Kidney capillary endothelial cell (primary cell): ENCODE data around the gene ALS2.
"Not testable (repeated sequence)": the region's sequence is repeated elsewhere in the genome, so short reads cannot be mapped to it uniquely, and the experiment has no call there.

Experiments used
- DNase-seq: peaks from one replicate; pipeline ENCODE4 v3.0.0-alpha.2; 2018; ENCODE audit warnings: low spot score

Gene ALS2

DNA sequence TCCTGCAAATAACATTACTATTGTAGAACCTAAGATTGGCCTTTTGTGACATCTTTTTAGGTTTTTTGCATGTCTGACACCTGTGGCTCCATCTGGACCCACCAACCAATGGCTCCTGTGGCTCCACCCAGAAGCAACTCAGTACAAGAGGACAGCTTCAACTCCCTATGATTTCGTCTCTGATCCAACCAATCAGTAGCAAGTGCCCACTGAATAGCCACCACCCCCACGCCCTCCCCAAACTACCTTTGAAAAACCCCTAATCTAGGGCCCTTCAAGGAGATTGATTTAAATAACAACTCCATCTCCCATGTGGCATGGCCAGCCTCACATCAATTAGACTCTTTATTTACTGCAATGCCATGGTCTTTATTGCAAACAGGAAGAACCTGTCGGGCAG lies 105.9 kb downstream of the ALS2 start:
- no peak for DNase-seq

DNA sequence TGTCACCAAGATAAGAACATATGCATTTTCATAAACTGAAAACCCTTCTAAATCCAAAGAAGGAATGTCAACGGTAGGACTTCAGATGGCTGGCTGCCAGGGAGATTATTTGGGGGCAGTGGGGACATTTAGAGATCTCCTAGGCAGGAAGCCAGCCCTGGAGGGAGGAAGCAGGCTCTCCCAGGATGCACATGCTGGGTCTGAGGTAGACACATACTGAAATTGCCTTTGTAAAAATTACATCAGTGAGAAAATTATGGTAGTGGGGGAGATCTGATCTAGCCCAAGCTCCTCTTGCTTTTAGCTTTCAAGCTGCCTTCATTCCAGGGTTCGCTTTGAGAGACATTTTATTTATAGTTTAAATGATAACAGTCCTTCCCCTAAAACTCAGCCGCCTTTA lies 106.4 kb downstream of the ALS2 start:
- no peak for DNase-seq

DNA sequence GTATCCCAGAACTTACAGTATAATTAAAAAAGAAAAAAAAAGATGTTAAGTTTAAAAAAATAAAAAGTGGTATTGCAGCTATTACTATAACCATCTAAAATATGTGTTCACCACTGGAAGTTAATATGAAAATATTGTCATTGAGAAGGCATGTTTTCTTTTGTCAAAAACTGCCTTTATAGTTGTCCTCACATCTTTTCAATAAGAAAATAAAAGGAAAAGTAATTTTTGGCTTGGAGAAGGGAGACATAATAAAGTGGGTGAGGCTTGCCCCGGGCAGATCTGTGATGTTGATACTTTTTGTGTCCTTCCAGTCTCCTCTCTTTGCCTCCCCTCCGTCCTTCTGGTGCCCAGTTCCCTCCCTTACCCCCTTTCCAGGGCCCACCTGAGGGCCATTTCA lies 107.2 kb downstream of the ALS2 start:
- no peak for DNase-seq

DNA sequence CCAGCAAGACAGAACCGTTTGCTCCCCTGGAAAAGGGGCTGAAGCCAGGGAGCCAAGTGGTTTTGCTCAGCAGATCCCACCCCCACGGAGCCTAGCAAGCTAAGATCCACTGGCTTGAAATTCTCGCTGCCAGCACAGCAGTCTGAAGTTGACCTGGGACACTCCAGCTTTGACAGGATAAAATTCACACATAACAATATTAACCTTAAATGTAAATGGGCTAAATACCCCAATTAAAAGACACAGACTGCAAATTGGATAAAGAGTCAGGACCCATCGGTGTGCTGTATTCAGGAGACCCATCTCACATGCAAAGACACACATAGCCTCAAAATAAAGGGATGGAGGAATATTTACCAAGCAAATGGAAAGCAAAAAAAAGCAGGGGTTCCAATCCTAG lies 109.5 kb downstream of the ALS2 start:
- DNase-seq = not testable (repeated sequence)

DNA sequence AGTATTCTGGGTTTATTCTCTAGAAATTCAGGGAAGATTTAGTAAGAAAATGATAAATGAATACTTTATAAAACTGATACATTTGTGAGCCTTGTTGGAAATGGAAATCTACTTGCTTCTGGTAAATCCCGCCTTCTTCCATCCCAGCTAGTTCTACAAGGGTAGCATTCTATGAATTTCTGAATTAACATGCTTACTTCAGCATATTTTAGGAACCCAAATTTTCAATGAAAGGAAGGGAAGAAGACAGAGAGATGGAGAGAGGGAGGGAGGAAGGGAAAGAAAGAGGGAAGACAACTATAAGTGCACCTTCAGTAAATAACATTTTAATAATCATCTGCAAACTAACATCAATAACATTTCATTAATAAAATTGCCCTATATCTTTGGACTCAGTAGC lies 110.9 kb downstream of the ALS2 start:
- no peak for DNase-seq

DNA sequence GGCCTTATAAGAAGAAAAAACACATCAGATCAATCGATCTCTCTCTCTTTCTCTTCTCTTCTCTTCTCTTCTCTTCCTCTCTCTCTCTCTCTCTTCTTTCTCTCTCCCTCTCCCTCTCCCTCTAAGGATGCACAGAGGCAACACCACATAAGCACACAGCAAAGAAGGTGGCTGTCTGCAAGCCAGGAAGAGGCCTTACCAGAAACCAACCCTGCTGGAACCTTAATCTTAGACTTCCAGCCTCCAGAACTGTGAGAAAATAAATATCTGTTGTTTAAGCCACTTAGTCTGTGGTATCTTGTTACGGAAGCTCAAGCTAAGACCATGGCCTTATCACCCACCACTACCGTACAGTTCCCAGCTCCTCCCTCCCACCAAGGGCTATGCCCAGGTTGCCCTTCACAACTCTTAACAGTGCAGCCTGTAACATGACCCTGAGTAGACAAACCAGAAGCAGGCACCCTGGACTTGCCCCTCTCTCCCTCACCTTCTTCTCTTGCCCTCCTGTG lies 112.3 kb downstream of the ALS2 start:
- no peak for DNase-seq

DNA sequence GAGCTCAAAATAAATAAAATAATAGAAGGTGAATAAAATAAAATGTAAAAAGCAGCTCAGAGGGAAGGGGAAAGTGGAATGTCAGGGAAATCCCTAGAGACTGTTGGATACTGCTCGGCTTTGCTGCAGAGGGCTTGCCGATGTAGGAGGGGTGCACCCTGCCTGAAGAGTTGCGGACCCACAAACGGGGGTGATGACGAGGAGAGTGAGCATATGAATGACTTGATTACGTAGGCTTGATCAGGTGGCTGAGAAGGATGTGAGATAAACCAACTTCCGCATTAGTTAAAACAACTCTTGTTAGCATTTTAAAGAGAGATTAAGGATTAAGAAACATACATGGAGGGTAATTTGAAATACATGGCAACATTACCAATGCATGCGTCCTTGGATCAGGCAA lies 116.4 kb downstream of the ALS2 start:
- no peak for DNase-seq

DNA sequence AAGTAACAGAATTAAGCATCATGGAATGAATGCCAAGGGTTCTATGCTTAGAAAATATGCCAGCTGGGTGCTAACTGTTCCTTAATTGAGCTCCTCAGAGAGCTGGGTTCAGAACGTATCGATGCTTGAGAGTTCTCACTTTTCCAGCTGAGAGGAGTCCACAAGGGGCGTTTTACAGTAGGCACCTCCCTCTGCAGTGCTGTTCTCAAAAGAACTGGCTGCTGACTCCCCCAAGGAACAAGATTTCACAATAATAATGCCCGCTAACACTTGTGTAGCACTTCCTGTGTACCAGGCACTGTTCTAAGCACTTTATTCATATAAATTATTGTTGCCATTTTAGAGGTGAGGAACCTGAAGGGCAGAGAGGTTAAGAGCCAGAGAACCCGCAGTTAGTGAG lies 119.4 kb downstream of the ALS2 start:
- DNase-seq = no peak

DNA sequence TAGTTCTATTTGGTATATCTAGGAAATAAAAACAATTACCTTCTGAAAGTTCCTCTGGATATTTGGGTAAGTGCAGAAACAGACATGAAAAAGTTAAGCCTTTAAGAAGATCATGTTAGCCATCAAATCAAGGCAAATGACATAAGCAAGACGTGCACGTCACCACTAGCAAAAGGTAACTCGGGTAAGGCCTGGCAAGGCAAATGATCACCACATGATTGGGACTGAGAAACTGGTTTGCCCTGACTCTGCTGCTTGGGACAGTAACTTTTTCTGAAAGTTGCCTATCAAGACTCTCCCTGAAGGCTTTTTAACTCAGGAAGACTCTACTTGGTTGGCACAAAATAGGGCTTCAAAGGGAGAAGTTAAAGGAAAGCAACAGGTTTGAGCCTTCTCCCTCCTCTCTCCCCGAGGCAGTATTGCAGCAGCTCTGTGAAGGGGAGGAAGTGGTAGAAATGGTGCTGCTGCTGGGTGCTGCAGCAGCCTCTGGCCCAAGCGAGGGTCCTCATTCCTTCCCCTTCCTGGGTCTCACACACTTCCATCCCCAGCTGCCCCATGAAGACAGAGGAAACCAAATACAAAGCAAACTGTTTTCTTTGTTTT lies 120.3 kb downstream of the ALS2 start:
- no peak for DNase-seq

DNA sequence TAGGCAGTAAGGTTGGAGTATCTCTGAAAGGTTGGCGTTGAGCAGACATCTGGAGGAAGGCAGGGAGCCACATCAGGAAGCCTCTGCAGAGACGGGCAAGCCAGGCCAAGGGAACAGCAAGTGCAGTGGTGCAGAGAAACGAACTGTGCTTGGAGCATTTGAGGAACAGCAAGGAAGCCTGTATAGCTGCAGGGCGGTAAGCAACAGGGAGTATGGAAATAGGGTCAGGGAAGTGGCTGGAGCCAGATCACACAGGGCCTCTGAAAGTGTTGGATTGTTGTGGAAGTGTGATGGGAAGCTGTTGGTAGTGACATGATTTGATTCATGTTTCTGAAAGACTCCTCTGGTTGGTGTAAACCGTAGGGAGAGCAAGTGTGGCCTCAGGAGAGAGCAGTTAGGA lies 124.0 kb downstream of the ALS2 start:
- DNase-seq = no peak

DNA sequence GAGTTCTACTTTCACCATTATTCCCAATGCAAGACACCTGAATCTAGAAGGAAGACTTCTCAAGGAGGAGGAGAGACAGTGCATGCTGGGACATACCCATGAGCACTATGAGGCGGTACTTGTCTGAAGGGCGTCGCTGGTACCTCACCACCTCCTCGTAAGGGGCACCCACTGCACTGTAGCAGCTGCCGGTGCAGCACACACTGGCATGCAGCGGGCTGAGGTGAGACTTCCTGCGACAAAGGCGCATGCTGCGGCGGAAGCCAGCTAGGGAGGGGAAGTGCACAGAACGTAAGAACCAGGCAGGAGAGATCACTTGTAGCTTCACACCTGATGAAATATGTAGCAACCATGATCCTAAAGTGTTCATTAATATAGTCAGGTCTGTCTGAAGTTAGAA lies 124.6 kb downstream of the ALS2 start:
- DNase-seq = no peak

DNA sequence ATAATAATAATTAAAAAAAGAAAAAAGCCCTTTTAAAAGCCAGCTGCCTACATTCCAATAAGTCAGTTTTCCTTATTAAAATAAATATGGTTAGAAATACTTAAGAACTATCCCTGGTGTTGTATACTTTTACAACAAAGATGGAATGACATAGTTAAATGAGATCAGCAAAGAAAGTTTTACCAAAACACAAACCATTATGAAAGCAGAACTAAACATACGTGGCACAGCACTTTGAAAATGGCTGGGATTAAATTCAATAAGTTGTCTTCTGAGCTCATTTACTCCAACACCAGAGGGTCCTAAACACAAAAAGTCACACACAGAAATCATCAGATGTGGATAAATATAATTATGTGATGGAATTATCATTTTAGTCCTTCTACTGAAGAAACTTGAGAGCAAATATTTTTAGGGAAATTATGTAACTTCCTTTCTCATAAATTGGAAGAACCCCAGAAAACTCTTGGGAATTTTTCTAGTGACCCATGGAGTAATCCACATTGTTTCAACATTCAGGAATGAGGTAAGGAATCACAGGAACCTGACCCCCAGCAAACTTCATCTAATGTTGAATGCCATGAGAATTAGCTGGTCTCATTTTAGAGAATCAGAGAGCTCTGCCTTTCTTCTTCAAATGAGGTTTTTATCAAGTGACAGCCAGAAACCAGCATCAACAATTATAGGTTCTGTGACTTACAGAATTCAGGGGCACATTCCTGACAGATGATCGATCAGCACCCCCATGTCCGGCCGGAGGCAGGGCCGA lies 125.9 kb downstream of the ALS2 start:
- DNase-seq = no peak

DNA sequence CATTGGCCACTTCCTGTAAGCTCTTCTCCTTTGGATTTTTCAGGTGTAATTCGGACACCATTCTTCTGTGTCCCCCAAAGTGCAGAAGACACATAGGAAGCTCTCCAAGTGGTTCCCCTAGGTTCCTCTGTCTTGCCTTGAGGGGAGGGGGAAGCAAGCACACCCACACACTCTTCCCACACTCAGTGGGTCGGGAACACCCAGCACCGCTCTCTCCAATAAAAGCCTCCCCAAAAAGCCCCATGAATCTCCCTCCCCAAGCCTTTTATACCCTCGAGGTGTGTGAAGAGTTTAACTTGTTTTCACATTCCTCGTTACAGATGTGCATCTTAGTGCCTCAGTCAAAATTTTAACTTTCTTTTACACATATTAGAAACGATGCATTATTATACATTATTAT lies 127.5 kb downstream of the ALS2 start:
- no peak for DNase-seq
